RWPE2 (cell line): Measurements from ENCODE around the gene LRRTM4.

Experiments
- ATAC-seq: fragments of 200-7000 bp; cut with Tn5 transposase; 3 replicates; pipeline ENCODE4 v1.9.1; 2021; ENCODE audit warnings: low read depth
- DNase-seq: peaks from one replicate; pipeline ENCODE4 v3.0.0-alpha.2; 2020; ENCODE audit warnings: low spot score
- H3K27ac ChIP-seq: fragments of 450-650 bp; 2 replicates; pipeline ENCODE4 v1.5.1; 2017; ENCODE audit warnings: mild to moderate bottlenecking; ENCODE audit not compliant: poor library complexity, severe bottlenecking
- H3K27me3 ChIP-seq: fragments of 250-450 bp; sonication (Bioruptor Pico); 2 replicates; pipeline ENCODE4 v1.5.1; 2021; ENCODE audit warnings: mild to moderate bottlenecking, moderate library complexity; ENCODE audit not compliant: insufficient read depth, poor library complexity, severe bottlenecking
- H3K36me3 ChIP-seq: fragments of 250-450 bp; sonication (Bioruptor Pico); 2 replicates; pipeline ENCODE4 v1.5.1; 2020; ENCODE audit warnings: low read depth, mild to moderate bottlenecking, moderate library complexity
- H3K4me1 ChIP-seq: fragments of 250-450 bp; sonication (Bioruptor Pico); 2 replicates; pipeline ENCODE4 v1.5.1; 2021; ENCODE audit warnings: mild to moderate bottlenecking, moderate library complexity; ENCODE audit not compliant: insufficient read depth, poor library complexity, severe bottlenecking
- H3K4me3 ChIP-seq: fragments of 250-450 bp; sonication (Bioruptor Pico); 2 replicates; pipeline ENCODE4 v1.5.1; 2021; ENCODE audit warnings: mild to moderate bottlenecking, moderate library complexity; ENCODE audit not compliant: severe bottlenecking
- H3K9me3 ChIP-seq: fragments of 250-450 bp; sonication (Bioruptor Pico); 2 replicates; pipeline ENCODE4 v1.5.1; 2021; ENCODE audit warnings: mild to moderate bottlenecking, moderate library complexity; ENCODE audit not compliant: severe bottlenecking
- TF ChIP-seq, protein P1 (sequence below): fragments of 450-650 bp; IDR thresholded peaks from one replicate; pipeline ENCODE4 v1.5.1; 2017; ENCODE audit warnings: mild to moderate bottlenecking, moderate library complexity; ENCODE audit not compliant: poor library complexity, severe bottlenecking

Gene LRRTM4

DNA sequence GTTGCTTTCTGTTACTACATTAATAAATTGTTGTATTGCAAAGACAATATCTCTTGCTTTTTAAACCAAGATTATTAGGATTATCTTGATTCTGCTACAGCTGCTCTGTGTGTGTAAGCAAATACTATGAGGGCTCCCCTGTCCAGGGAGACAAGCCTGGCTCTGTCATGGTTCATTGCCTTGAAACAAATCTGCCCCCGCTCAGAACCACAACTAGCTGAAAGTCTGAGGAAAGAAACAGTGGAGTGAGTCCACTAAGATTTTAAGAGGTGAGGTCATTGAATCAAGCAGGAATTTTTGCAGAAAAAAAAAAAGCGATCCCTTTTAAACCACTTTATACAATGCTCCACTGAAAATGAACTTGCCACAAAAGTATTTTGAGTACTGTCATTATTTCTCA lies 30.8 kb upstream of the LRRTM4 start:
- DNase-seq (no peak), ATAC-seq (no peak)
- Histone ChIP-seq H3K27ac (no peak overlapping the region), H3K27me3 (no peaks in the 10 kb centered on the region), H3K4me1 (no peaks in the 10 kb centered on the region), H3K9me3 (no peaks in the 10 kb centered on the region), H3K36me3 (no peaks in the 10 kb centered on the region), H3K4me3 (no peak overlapping the region)
- TF ChIP-seq, protein P1, sequence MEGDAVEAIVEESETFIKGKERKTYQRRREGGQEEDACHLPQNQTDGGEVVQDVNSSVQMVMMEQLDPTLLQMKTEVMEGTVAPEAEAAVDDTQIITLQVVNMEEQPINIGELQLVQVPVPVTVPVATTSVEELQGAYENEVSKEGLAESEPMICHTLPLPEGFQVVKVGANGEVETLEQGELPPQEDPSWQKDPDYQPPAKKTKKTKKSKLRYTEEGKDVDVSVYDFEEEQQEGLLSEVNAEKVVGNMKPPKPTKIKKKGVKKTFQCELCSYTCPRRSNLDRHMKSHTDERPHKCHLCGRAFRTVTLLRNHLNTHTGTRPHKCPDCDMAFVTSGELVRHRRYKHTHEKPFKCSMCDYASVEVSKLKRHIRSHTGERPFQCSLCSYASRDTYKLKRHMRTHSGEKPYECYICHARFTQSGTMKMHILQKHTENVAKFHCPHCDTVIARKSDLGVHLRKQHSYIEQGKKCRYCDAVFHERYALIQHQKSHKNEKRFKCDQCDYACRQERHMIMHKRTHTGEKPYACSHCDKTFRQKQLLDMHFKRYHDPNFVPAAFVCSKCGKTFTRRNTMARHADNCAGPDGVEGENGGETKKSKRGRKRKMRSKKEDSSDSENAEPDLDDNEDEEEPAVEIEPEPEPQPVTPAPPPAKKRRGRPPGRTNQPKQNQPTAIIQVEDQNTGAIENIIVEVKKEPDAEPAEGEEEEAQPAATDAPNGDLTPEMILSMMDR = no peak

DNA sequence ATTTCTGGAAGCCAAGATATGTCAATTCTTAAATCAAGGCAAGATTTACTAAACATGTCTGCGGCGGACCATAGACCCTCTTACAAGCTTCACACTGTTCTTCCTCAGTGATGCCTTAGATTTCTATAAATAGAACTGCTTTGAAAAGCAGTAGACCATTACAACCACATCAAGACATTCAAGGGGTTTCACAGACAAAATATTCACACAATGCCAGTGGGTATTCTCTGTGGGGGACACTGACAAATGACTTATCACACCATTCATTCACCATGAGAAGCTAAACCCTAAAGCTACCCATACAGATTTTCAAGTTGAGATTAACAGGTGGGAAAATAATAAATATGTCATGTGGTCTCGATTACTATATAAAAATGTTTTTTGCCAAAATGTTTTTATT lies 15.9 kb upstream of the LRRTM4 start:
- Histone ChIP-seq H3K4me3 (no peak overlapping the region), H3K27ac (no peak overlapping the region), H3K36me3 (no peaks in the 10 kb centered on the region), H3K9me3 (no peaks in the 10 kb centered on the region), H3K4me1 (no peaks in the 10 kb centered on the region), H3K27me3 (no peaks in the 10 kb centered on the region)
- DNase-seq (no peak), ATAC-seq (no peak)
- TF ChIP-seq, protein P1 = no peak

DNA sequence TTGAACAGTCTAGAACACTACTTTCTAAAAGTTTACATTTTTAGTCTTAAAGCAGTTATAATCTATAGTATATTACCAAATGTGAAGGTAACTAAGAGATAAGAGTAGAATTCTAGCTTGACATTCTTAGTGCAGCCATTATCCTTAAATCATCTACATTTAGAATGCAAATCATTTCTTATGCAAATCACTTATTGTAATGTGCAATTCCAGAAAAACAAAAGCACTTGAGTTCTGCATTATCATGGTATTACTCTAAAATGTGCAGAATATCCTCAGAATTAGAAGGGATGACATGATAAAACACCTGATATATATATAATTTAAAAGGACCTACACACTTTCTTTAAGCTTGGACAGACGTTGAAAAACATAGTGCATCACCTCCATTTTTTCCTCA lies 712 bp upstream of the LRRTM4 start:
- Histone ChIP-seq H3K4me1 (no peaks in the 10 kb centered on the region), H3K27ac (no peak overlapping the region), H3K4me3 (no peak overlapping the region), H3K9me3 (no peaks in the 10 kb centered on the region), H3K27me3 (peaks cover 5% of the 10 kb centered on the region), H3K36me3 (no peaks in the 10 kb centered on the region)
- no peak for ATAC-seq
- TF ChIP-seq, protein P1 = no peak
- DNase-seq = no peak

DNA sequence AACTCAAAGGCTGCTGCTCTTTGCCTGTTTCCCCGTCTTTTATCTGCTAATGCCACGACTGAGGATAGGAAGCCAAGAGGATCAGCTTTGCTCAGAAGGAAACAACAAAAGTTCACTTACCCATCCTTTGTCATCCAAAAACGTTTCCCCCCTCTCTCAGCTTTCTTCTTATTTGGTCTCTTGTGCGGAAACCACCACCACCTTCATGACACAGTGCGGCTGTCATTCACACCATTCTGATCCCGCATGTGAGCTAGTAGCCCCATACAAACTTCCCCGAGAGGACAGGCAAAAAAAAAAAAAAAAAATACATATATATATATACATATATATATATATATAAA lies 656 bp downstream of the LRRTM4 start:
- DNase-seq (no peak), ATAC-seq (no peak)
- Histone ChIP-seq H3K4me3 (no peak overlapping the region), H3K36me3 (no peaks in the 10 kb centered on the region), H3K9me3 (no peaks in the 10 kb centered on the region), H3K4me1 (no peaks in the 10 kb centered on the region), H3K27me3 (peaks cover 8% of the 10 kb centered on the region), H3K27ac (no peak overlapping the region)
- TF ChIP-seq, protein P1 = no peak

DNA sequence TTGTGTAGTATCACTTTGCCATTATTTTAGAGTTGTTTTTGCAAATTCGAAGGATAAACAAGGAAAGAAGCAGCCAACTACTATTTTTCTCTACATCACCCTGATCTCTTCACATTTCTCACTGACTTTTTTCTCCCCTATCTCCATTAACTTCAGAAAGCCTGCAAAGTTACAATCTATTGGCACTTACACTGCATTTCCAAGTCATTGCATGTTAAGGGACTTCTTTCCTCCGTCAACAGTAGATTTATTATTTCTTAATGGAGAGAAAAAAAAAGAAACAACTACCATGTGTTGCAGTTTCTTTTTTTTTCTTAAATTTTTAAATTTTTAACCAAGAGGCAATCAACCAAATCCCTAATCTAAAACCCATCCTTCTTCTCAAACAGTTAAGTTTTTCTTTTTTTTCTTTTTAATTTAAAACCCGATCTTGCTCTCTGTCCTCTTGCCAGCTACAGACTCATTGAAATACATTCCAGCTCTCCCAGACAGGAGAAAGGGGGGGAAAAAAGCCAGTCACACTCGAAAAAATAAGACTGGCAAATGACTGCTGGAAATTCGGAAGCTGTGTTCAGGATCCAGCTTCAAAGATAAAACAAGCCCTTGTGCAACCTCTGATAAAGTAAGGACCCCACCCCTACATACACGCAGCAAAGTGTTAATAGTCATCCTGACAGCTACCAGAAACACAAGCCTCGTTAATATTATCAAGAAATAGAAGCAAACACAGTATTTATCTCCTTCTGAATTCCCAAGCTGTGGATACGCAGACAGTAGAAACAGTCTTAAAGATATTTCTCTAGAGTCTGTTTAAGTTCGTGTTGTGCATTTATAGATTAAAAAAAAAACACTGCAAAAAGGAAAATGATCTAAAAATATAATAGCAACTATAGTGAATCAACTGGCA lies 1.3 kb downstream of the LRRTM4 start:
- TF ChIP-seq, protein P1 = no peak
- Histone ChIP-seq H3K4me1 (no peaks in the 10 kb centered on the region), H3K36me3 (no peaks in the 10 kb centered on the region), H3K4me3 (no peak overlapping the region), H3K27me3 (peaks cover 8% of the 10 kb centered on the region), H3K27ac (no peak overlapping the region), H3K9me3 (no peaks in the 10 kb centered on the region)
- no peak for ATAC-seq
- DNase-seq = no peak
